ENCODE measurements around the gene CDK2AP2. TPM values are rescaled to one million over a fixed set of nuclear protein-coding genes. Genes with fewer than 3 reads are reported as not detected.

CDK2AP2 gene
- total and polyA plus RNA-seq, 2 experiments from 2014 or later, result 48.6 to 120 TPM

DNA sequence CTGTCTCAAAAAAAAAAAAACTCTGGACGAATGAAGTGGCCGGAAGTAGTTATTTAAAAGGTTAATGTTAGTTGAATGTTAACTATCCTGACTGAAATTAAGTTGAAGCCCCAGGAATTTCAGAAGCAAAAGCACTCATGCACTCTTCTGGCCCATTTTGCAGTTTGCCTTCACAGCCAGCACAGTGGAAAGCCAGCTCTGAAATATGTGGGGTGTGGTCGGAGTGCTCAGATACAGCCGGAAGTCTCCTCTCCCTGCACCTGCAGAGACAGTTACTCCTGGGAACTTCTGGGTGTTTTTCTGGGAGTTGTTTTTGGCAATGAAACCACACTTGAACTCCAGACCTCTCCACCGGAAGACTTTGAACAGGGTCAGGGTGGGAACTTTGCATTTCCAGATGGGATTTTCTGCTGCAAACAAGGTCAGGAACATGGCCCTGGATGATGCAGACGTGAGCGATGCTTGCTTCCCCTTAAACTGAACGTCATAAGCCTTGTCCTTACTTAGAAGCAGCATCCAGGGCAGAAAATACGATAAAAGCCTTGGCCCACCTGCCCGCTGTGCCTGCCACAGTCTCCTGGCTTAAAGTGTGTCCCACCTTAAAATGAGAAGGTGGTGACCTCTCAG lies 36.8 kb upstream of the CDK2AP2 start (continued):
- TF ChIP-seq, protein P1, sequence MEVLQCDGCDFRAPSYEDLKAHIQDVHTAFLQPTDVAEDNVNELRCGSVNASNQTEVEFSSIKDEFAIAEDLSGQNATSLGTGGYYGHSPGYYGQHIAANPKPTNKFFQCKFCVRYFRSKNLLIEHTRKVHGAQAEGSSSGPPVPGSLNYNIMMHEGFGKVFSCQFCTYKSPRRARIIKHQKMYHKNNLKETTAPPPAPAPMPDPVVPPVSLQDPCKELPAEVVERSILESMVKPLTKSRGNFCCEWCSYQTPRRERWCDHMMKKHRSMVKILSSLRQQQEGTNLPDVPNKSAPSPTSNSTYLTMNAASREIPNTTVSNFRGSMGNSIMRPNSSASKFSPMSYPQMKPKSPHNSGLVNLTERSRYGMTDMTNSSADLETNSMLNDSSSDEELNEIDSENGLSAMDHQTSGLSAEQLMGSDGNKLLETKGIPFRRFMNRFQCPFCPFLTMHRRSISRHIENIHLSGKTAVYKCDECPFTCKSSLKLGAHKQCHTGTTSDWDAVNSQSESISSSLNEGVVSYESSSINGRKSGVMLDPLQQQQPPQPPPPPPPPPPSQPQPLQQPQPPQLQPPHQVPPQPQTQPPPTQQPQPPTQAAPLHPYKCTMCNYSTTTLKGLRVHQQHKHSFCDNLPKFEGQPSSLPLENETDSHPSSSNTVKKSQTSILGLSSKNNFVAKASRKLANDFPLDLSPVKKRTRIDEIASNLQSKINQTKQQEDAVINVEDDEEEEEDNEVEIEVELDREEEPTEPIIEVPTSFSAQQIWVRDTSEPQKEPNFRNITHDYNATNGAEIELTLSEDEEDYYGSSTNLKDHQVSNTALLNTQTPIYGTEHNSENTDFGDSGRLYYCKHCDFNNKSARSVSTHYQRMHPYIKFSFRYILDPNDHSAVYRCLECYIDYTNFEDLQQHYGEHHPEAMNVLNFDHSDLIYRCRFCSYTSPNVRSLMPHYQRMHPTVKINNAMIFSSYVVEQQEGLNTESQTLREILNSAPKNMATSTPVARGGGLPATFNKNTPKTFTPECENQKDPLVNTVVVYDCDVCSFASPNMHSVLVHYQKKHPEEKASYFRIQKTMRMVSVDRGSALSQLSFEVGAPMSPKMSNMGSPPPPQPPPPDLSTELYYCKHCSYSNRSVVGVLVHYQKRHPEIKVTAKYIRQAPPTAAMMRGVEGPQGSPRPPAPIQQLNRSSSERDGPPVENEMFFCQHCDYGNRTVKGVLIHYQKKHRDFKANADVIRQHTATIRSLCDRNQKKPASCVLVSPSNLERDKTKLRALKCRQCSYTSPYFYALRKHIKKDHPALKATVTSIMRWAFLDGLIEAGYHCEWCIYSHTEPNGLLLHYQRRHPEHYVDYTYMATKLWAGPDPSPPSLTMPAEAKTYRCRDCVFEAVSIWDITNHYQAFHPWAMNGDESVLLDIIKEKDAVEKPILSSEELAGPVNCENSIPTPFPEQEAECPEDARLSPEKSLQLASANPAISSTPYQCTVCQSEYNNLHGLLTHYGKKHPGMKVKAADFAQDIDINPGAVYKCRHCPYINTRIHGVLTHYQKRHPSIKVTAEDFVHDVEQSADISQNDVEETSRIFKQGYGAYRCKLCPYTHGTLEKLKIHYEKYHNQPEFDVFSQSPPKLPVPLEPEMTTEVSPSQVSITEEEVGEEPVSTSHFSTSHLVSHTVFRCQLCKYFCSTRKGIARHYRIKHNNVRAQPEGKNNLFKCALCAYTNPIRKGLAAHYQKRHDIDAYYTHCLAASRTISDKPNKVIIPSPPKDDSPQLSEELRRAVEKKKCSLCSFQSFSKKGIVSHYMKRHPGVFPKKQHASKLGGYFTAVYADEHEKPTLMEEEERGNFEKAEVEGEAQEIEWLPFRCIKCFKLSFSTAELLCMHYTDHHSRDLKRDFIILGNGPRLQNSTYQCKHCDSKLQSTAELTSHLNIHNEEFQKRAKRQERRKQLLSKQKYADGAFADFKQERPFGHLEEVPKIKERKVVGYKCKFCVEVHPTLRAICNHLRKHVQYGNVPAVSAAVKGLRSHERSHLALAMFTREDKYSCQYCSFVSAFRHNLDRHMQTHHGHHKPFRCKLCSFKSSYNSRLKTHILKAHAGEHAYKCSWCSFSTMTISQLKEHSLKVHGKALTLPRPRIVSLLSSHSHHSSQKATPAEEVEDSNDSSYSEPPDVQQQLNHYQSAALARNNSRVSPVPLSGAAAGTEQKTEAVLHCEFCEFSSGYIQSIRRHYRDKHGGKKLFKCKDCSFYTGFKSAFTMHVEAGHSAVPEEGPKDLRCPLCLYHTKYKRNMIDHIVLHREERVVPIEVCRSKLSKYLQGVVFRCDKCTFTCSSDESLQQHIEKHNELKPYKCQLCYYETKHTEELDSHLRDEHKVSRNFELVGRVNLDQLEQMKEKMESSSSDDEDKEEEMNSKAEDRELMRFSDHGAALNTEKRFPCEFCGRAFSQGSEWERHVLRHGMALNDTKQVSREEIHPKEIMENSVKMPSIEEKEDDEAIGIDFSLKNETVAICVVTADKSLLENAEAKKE (CRISPR knock-in tag; IDR thresholded peaks at IDR 0.05), result no peak
- no peak for TF ChIP-seq EZH2phosphoT487 (IDR thresholded peaks at IDR 0.05; ENCODE audit: unreplicated experiment)

DNA sequence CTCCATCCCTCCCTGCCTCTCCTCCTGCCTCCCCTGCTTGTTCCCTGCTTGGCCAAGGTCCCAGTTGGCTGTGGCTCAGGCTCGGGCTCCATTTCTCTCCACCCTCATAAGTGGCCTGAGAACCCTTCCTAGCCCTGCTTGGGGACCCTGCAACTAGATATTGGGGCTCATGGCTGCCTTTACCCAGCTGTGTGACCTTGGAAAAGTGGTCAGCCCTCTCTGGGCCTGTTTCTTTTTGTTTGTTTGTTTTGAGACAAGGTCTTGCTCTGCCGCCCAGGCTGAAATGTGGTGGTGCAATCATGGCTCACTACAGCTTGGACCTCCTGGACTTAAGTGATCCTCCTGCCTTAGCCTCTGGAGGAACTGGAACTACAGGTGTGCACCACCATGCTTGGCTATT lies 35.6 kb upstream of the CDK2AP2 start:
- Histone ChIP-seq H3K4me2 (no peak overlapping the region), H4K20me1 (replicated peaks; ENCODE audit: insufficient read depth) (no peaks in the 10 kb centered on the region), H3K79me2 (replicated peaks; ENCODE audit: insufficient read depth) (no peaks in the 10 kb centered on the region), H2AFZ (no peak overlapping the region), H3K4me3 (no peak overlapping the region), H3K27me3 (ENCODE audit: insufficient read depth) (no peaks in the 10 kb centered on the region), H3F3A (replicated peaks; ENCODE audit: low read depth) (no peaks in the 10 kb centered on the region), H3K36me3 (ENCODE audit: insufficient read depth) (no peaks in the 10 kb centered on the region), H3K9me2 (ENCODE audit: insufficient read depth) (no peaks in the 10 kb centered on the region), H3K27ac (ENCODE audit: low read depth) (no peak overlapping the region), H3K4me1 (ENCODE audit: insufficient read depth) (0 out of 2 replicates have a peak, but pooled peaks cover 5% of the 10 kb centered on the region)
- Mint-ChIP-seq H3K27me3 (ENCODE audit: insufficient read depth, low read depth, poor library complexity) (peaks cover 3% of the 10 kb centered on the region), H3K9me3 (peaks cover 3% of the 10 kb centered on the region; the same call in 2 of the 3 replicates), H3K4me3 (no peak overlapping the region), H3K4me1 (peaks cover 5% of the 10 kb centered on the region), H3K27ac (no peak overlapping the region), H3K36me3 (ENCODE audit: low read depth) (no peaks in the 10 kb centered on the region)
- no peak for ATAC-seq
- no peak for DNase-seq (ENCODE audit: low spot score)
- TF ChIP-seq, protein P2, sequence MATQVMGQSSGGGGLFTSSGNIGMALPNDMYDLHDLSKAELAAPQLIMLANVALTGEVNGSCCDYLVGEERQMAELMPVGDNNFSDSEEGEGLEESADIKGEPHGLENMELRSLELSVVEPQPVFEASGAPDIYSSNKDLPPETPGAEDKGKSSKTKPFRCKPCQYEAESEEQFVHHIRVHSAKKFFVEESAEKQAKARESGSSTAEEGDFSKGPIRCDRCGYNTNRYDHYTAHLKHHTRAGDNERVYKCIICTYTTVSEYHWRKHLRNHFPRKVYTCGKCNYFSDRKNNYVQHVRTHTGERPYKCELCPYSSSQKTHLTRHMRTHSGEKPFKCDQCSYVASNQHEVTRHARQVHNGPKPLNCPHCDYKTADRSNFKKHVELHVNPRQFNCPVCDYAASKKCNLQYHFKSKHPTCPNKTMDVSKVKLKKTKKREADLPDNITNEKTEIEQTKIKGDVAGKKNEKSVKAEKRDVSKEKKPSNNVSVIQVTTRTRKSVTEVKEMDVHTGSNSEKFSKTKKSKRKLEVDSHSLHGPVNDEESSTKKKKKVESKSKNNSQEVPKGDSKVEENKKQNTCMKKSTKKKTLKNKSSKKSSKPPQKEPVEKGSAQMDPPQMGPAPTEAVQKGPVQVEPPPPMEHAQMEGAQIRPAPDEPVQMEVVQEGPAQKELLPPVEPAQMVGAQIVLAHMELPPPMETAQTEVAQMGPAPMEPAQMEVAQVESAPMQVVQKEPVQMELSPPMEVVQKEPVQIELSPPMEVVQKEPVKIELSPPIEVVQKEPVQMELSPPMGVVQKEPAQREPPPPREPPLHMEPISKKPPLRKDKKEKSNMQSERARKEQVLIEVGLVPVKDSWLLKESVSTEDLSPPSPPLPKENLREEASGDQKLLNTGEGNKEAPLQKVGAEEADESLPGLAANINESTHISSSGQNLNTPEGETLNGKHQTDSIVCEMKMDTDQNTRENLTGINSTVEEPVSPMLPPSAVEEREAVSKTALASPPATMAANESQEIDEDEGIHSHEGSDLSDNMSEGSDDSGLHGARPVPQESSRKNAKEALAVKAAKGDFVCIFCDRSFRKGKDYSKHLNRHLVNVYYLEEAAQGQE (IDR thresholded peaks at IDR 0.05; ENCODE audit: unreplicated experiment), result no peak
- no peak for TF ChIP-seq EZH2phosphoT487 (IDR thresholded peaks at IDR 0.05; ENCODE audit: unreplicated experiment)
- TF ChIP-seq ZNF331 (CRISPR knock-in tag; IDR thresholded peaks at IDR 0.05; ENCODE audit: low read depth), result no peak
- TF ChIP-seq NANOG (IDR thresholded peaks at IDR 0.05; ENCODE audit: borderline replicate concordance), result no peak
- TF ChIP-seq, protein P3, sequence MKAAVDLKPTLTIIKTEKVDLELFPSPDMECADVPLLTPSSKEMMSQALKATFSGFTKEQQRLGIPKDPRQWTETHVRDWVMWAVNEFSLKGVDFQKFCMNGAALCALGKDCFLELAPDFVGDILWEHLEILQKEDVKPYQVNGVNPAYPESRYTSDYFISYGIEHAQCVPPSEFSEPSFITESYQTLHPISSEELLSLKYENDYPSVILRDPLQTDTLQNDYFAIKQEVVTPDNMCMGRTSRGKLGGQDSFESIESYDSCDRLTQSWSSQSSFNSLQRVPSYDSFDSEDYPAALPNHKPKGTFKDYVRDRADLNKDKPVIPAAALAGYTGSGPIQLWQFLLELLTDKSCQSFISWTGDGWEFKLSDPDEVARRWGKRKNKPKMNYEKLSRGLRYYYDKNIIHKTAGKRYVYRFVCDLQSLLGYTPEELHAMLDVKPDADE (IDR thresholded peaks at IDR 0.05), result no peak

Measured in GM23338 (cell line).